ENCODE data around the gene FSD1. TPM values are rescaled to one million over a fixed set of nuclear protein-coding genes. Genes with fewer than 3 reads are reported as not detected.

Gene FSD1
- total RNA-seq, 1 donor from 2014 or later: not detected

DNA sequence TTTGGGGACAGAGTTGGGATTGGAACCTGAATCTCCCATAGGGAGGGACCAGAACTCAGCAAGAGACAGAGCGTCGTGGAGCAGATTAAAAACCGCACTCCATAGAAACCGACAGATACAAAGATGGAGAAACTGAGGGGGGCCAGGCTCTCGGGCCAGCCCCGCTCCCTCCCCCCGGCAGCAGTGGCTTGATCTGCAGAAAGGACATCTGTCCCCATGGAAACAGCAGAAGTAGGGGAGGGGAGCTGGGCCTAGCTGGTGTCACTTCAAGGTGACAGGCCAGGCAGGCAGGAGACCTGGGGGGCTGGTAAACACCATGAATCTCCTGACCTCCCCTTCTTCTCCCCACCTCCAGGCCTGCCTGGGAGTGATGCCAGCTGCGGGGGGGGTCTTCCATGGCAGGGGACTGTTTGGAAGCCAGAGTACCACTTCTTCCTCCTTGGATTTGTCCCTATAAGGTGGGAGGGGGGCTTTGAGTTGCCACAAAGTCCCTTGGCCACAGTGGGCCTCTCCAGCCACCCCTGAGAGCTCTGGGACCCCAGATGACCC, 13.1 kb upstream of the FSD1 start:
- Histone ChIP-seq H3K27me3 (no peaks in the 10 kb centered on the region), H3K27ac (no peak overlapping the region), H3K9me3 (no peaks in the 10 kb centered on the region), H3K36me3 (no peaks in the 10 kb centered on the region), H3K4me1 (no peaks in the 10 kb centered on the region), H3K4me3 (no peak overlapping the region)
- TF ChIP-seq, protein P1, sequence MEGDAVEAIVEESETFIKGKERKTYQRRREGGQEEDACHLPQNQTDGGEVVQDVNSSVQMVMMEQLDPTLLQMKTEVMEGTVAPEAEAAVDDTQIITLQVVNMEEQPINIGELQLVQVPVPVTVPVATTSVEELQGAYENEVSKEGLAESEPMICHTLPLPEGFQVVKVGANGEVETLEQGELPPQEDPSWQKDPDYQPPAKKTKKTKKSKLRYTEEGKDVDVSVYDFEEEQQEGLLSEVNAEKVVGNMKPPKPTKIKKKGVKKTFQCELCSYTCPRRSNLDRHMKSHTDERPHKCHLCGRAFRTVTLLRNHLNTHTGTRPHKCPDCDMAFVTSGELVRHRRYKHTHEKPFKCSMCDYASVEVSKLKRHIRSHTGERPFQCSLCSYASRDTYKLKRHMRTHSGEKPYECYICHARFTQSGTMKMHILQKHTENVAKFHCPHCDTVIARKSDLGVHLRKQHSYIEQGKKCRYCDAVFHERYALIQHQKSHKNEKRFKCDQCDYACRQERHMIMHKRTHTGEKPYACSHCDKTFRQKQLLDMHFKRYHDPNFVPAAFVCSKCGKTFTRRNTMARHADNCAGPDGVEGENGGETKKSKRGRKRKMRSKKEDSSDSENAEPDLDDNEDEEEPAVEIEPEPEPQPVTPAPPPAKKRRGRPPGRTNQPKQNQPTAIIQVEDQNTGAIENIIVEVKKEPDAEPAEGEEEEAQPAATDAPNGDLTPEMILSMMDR (IDR thresholded peaks at IDR 0.05): no peak
- no peak for DNase-seq (ENCODE audit: low spot score in 2 of 2)
- intact Hi-C loops (cut with DNase I): no loop called here

DNA sequence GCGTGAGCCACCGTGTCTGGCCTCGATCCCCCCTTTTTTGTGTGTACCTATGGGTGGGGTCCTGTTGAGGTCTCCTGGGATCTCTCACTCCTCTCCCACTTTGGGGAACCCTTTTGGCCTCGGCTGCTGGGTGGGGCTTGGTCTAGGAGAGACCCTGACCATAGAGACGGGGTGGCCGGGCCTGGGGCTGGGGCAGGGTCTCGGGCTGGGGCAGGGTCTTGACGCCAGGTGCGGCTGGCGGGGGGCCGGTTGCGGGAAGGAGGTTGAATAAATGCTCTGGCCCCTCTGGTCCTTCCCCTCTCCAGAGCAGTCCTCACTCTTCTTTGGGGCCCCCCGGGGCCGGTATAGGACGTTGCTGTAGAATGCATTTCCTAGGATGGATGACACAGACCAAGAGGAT, 11.9 kb upstream of the FSD1 start:
- intact Hi-C loops (cut with DNase I): no loop called here
- no peak for DNase-seq (ENCODE audit: low spot score in 2 of 2)
- no peaks in the 10 kb centered on the region for H3K9me3 ChIP-seq
- no peaks in the 10 kb centered on the region for H3K27me3 ChIP-seq
- TF ChIP-seq, protein P1 (IDR thresholded peaks at IDR 0.05): no peak
- H3K27ac ChIP-seq: no peak overlapping the region
- H3K4me3 ChIP-seq: no peak overlapping the region
- H3K36me3 ChIP-seq: no peaks in the 10 kb centered on the region
- H3K4me1 ChIP-seq: no peaks in the 10 kb centered on the region

GRCh38 chr19:4294389-4294788, 10.0 kb upstream of the FSD1 start:
- intact Hi-C loops (cut with DNase I): no loop called here
- TF ChIP-seq, protein P1 (IDR thresholded peaks at IDR 0.05): no peak
- no peaks in the 10 kb centered on the region for H3K9me3 ChIP-seq
- no peak overlapping the region for H3K4me3 ChIP-seq
- H3K27ac ChIP-seq: no peak overlapping the region
- no peaks in the 10 kb centered on the region for H3K4me1 ChIP-seq
- H3K36me3 ChIP-seq: no peaks in the 10 kb centered on the region
- no peak for DNase-seq (ENCODE audit: low spot score in 2 of 2)
- H3K27me3 ChIP-seq: no peaks in the 10 kb centered on the region

- DNase-seq (ENCODE audit: low spot score in 2 of 2): no peak
- no peaks in the 10 kb centered on the region for H3K9me3 ChIP-seq
- H3K4me3 ChIP-seq: no peak overlapping the region
- intact Hi-C loops (cut with DNase I): no loop called here
- H3K27me3 ChIP-seq: no peaks in the 10 kb centered on the region
- no peaks in the 10 kb centered on the region for H3K36me3 ChIP-seq
- H3K4me1 ChIP-seq: no peaks in the 10 kb centered on the region
- TF ChIP-seq, protein P1 (IDR thresholded peaks at IDR 0.05): no peak
- no peak overlapping the region for H3K27ac ChIP-seq
Measured at GRCh38 chr19:4295972-4296771, 8.2 kb upstream of the FSD1 start.

- Histone ChIP-seq H3K36me3 (no peaks in the 10 kb centered on the region), H3K27me3 (no peaks in the 10 kb centered on the region), H3K27ac (no peak overlapping the region), H3K4me1 (no peaks in the 10 kb centered on the region), H3K9me3 (no peaks in the 10 kb centered on the region), H3K4me3 (no peak overlapping the region)
- DNase-seq (ENCODE audit: low spot score in 2 of 2): no peak
- TF ChIP-seq, protein P1 (IDR thresholded peaks at IDR 0.05): no peak
- intact Hi-C loops (cut with DNase I): no loop called here
Measured at GRCh38 chr19:4297901-4298809, 6.2 kb upstream of the FSD1 start.

Data from ascending aorta (tissue), 2 donors.